Cardiac fibroblast (primary cell): ENCODE results near the gene CPSF4L.
A peak's percentile ranks its signal among the peaks of the same experiment; 100 is the strongest.
"Not testable (repeated sequence)": the region's sequence is repeated elsewhere in the genome, so short reads cannot be mapped to it uniquely, and the experiment has no call there.

Experiments used
- DNase-seq, 2 donors: peaks; one replicate each; pipeline versions ENCODE4 v3.0.0 to v3.0.0-alpha.2; 2010; ENCODE audit warnings: low read depth in 2 of 2
- H3K4me3 ChIP-seq, 2 donors: replicated peaks in 1 of 2; 1 replicate in 1 of 2; 2 replicates in 1 of 2; pipeline ENCODE4 v1.5.1; 2011; ENCODE audit warnings: low read depth in 2 of 2, low read length in 2 of 2, mild to moderate bottlenecking in 2 of 2, moderate library complexity in 1 of 2
- CTCF ChIP-seq: IDR thresholded peaks from one replicate; pipeline ENCODE4 v1.5.1; 2011; ENCODE audit warnings: low read depth, mild to moderate bottlenecking, low read length, inconsistent platforms

The CPSF4L gene

GRCh38 chr17:73268582-73269328 is 7.1 kb upstream of the CPSF4L start:
- DNase-seq, result no peak
- no peak overlapping the region for H3K4me3 ChIP-seq
- TF ChIP-seq CTCF, result no peak

- no peak for DNase-seq
- H3K4me3 ChIP-seq, result no peak overlapping the region
- TF ChIP-seq CTCF, result no peak
Observed at GRCh38 chr17:73267648-73268537, 6.2 kb upstream of the CPSF4L start.

- no peak for DNase-seq
- TF ChIP-seq CTCF, result no peak
- no peak overlapping the region for H3K4me3 ChIP-seq
Observed at GRCh38 chr17:73266796-73267195, 5.1 kb upstream of the CPSF4L start.

- no peak for TF ChIP-seq CTCF
- DNase-seq, result no peak
- H3K4me3 ChIP-seq, result no peak overlapping the region
Observed at GRCh38 chr17:73265646-73266640, 4.3 kb upstream of the CPSF4L start.

- not testable (repeated sequence) for DNase-seq, H3K4me3 ChIP-seq
Observed at GRCh38 chr17:73264448-73264847, 2.8 kb upstream of the CPSF4L start.

- H3K4me3 ChIP-seq, result no peak overlapping the region
- no peak for TF ChIP-seq CTCF
- DNase-seq, result peak in 1 of 2 donors; percentile 44
Observed at GRCh38 chr17:73262676-73263642, 1.3 kb upstream of the CPSF4L start.
